Kidney glomerular epithelial cell (primary cell): ENCODE results near the gene CDH23.

Experiments
- DNase-seq: peaks from one replicate; lab custom pipeline; 2025; lab: John Stamatoyannopoulos, UW

CDH23 gene

GRCh38 chr10:71486484-71487114 lies 89.9 kb downstream of the CDH23 start:
- DNase-seq: peak; percentile 32

GRCh38 chr10:71487726-71488125 lies 91.0 kb downstream of the CDH23 start:
- no peak for DNase-seq

GRCh38 chr10:71489077-71489476 lies 92.4 kb downstream of the CDH23 start:
- DNase-seq: no peak

- DNase-seq: no peak
Measured at GRCh38 chr10:71492872-71493271, 96.2 kb downstream of the CDH23 start.

- no peak for DNase-seq
Measured at GRCh38 chr10:71493741-71494140, 97.0 kb downstream of the CDH23 start.

GRCh38 chr10:71494476-71494875 lies 97.8 kb downstream of the CDH23 start:
- DNase-seq: no peak

GRCh38 chr10:71494980-71495381 lies 98.3 kb downstream of the CDH23 start:
- DNase-seq: no peak

- no peak for DNase-seq
Measured at GRCh38 chr10:71496927-71497762, 100.4 kb downstream of the CDH23 start.

- no peak for DNase-seq
Measured at GRCh38 chr10:71497763-71498326, 101.1 kb downstream of the CDH23 start.

GRCh38 chr10:71501402-71501801 lies 104.7 kb downstream of the CDH23 start:
- DNase-seq: no peak

GRCh38 chr10:71502190-71502589 lies 105.5 kb downstream of the CDH23 start:
- no peak for DNase-seq

- no peak for DNase-seq
Measured at GRCh38 chr10:71502851-71503250, 106.1 kb downstream of the CDH23 start.

- DNase-seq: no peak
Measured at GRCh38 chr10:71504168-71504567, 107.4 kb downstream of the CDH23 start.

- DNase-seq: no peak
Measured at GRCh38 chr10:71504570-71504969, 107.8 kb downstream of the CDH23 start.

- DNase-seq: no peak
Measured at GRCh38 chr10:71505862-71506261, 109.1 kb downstream of the CDH23 start.

GRCh38 chr10:71509444-71509843 lies 112.7 kb downstream of the CDH23 start:
- DNase-seq: no peak

GRCh38 chr10:71511206-71511605 lies 114.5 kb downstream of the CDH23 start:
- no peak for DNase-seq

- DNase-seq: no peak
Measured at GRCh38 chr10:71512312-71512711, 115.6 kb downstream of the CDH23 start.

GRCh38 chr10:71512761-71513539 lies 116.2 kb downstream of the CDH23 start:
- no peak for DNase-seq

GRCh38 chr10:71513540-71513853 lies 116.8 kb downstream of the CDH23 start:
- DNase-seq: no peak

- DNase-seq: no peak
Measured at GRCh38 chr10:71513936-71514335, 117.2 kb downstream of the CDH23 start.

- no peak for DNase-seq
Measured at GRCh38 chr10:71515531-71516172, 118.9 kb downstream of the CDH23 start.
